ENCODE measurements around the gene HIVEP2. TPM values are rescaled to one million over a fixed set of nuclear protein-coding genes. Genes with fewer than 3 reads are reported as not detected.

The HIVEP2 gene
- total RNA-seq, 1 experiment from 2014 or later, result 10.3 TPM

GRCh38 chr6:142728910-142729481 is 216.0 kb downstream of the HIVEP2 start:
- in situ Hi-C loops (cut with HindIII; ENCODE audit: low pct_unique_long_range_greater_than_20kb, low sequenced_read_pairs) (no loop called here), intact Hi-C loops (cut with micrococcal nuclease; ENCODE audit: unreplicated experiment) (no loop called here)
- no TSS peak for BruUV-seq (replicated peaks)
- ChIA-PET CTCF (no interaction called here), POLR2A (no interaction called here)
- Histone ChIP-seq H3K27me3 (ENCODE audit: control insufficient read depth, insufficient read depth, low read length) (peaks cover 4% of the 10 kb centered on the region; the same call in 1 of the 2 replicates), H3K36me3 (ENCODE audit: control insufficient read depth, insufficient read depth, low read length) (no peaks in the 10 kb centered on the region), H3K9me3 (ENCODE audit: control insufficient read depth, insufficient read depth, low read depth, low read length) (no peaks in the 10 kb centered on the region), H3K4me1 (ENCODE audit: control insufficient read depth, insufficient read depth, low read length) (no peaks in the 10 kb centered on the region), H3K27ac (ENCODE audit: low read length) (no peak overlapping the region), H3K4me3 (ENCODE audit: low read depth in 2 of 2, low read length in 2 of 2) (no peak overlapping the region)
- TF ChIP-seq TCF7L2 (IDR thresholded peaks at IDR 0.05; ENCODE audit: low read depth, low read length) (no peak), CTCF (IDR thresholded peaks at IDR 0.05) (no peak), SIN3A (IDR thresholded peaks at IDR 0.05; ENCODE audit: borderline replicate concordance, insufficient read depth, low read depth, low read length) (no peak), POLR2AphosphoS5 (IDR thresholded peaks at IDR 0.05; ENCODE audit: low read depth, low read length) (no peak), REST (IDR thresholded peaks at IDR 0.05; ENCODE audit: insufficient read depth in 1 of 2, low read depth in 2 of 2, low read length in 1 of 2) (no peak)
- ATAC-seq (no peak), DNase-seq (ENCODE audit: low read depth, low spot score) (no peak)

GRCh38 chr6:142728364-142728763 is 216.6 kb downstream of the HIVEP2 start:
- Histone ChIP-seq H3K9me3 (ENCODE audit: control insufficient read depth, insufficient read depth, low read depth, low read length) (no peaks in the 10 kb centered on the region), H3K27me3 (ENCODE audit: control insufficient read depth, insufficient read depth, low read length) (peaks cover 4% of the 10 kb centered on the region; the same call in 1 of the 2 replicates), H3K36me3 (ENCODE audit: control insufficient read depth, insufficient read depth, low read length) (no peaks in the 10 kb centered on the region), H3K4me3 (ENCODE audit: low read depth in 2 of 2, low read length in 2 of 2) (no peak overlapping the region), H3K27ac (ENCODE audit: low read length) (no peak overlapping the region), H3K4me1 (ENCODE audit: control insufficient read depth, insufficient read depth, low read length) (no peaks in the 10 kb centered on the region)
- TF ChIP-seq TCF7L2 (IDR thresholded peaks at IDR 0.05; ENCODE audit: low read depth, low read length) (no peak), REST (IDR thresholded peaks at IDR 0.05; ENCODE audit: insufficient read depth in 1 of 2, low read depth in 2 of 2, low read length in 1 of 2) (no peak), SIN3A (IDR thresholded peaks at IDR 0.05; ENCODE audit: borderline replicate concordance, insufficient read depth, low read depth, low read length) (no peak), CTCF (IDR thresholded peaks at IDR 0.05) (no peak), POLR2AphosphoS5 (IDR thresholded peaks at IDR 0.05; ENCODE audit: low read depth, low read length) (no peak)
- ATAC-seq, result no peak
- CTCF ChIA-PET, result no interaction called here
- in situ Hi-C loops (cut with HindIII; ENCODE audit: low pct_unique_long_range_greater_than_20kb, low sequenced_read_pairs), result no loop called here
- intact Hi-C loops (cut with micrococcal nuclease; ENCODE audit: unreplicated experiment), result no loop called here
- no peak for DNase-seq (ENCODE audit: low read depth, low spot score)
- POLR2A ChIA-PET, result no interaction called here
- no TSS peak for BruUV-seq (replicated peaks)

Data from Panc1 (cell line).